Thyroid gland (tissue), 4 donors: Measurements from ENCODE around the gene FXYD7. TPM values are rescaled to one million over a fixed set of nuclear protein-coding genes. Genes with fewer than 3 reads are reported as not detected.

Experiments used
- DNase-seq, 2 donors: peaks; one replicate each; pipeline ENCODE4 v3.0.0-alpha.2; 2019
- H3K27ac ChIP-seq, 3 donors: fragments of 200-600 bp; sonication (generic); 1 replicate in 2 of 3; 2 replicates in 1 of 3; pipeline ENCODE4 v1.5.1; 2016 to 2019; ENCODE audit warnings: mild to moderate bottlenecking in 1 of 3, moderate library complexity in 1 of 3
- H3K27me3 ChIP-seq: fragments of 200-600 bp; sonication (generic); one replicate; pipeline ENCODE4 v1.5.1; 2019
- H3K36me3 ChIP-seq, 2 donors: fragments of 200-600 bp; sonication (generic); one replicate each; pipeline ENCODE4 v1.5.1; 2016 to 2019
- H3K4me1 ChIP-seq, 2 donors: fragments of 200-600 bp; sonication (generic); one replicate each; pipeline ENCODE4 v1.5.1; 2017 to 2019
- H3K4me3 ChIP-seq, 3 donors: fragments of 200-600 bp; sonication (generic); replicated peaks in 1 of 3; 1 replicate in 2 of 3; 2 replicates in 1 of 3; pipeline ENCODE4 v1.5.1; 2016; ENCODE audit warnings: mild to moderate bottlenecking in 1 of 3
- H3K9me3 ChIP-seq: fragments of 200-600 bp; sonication (generic); one replicate; pipeline ENCODE4 v1.5.1; 2017
- POLR2A ChIP-seq, 2 donors: fragments of 450-650 bp; IDR thresholded peaks; one replicate each; pipeline ENCODE4 v1.6.1; 2017; ENCODE audit warnings: antibody characterized with exemption in 2 of 2, mild to moderate bottlenecking in 2 of 2, moderate library complexity in 1 of 2
- WGBS, 2 donors: methylation state at CpG; one replicate each; pipeline ENCODE4 v1.1.5; 2017; 5-methylcytosine and 5-hydroxymethylcytosine counted together
- intact Hi-C: fragments of 100-400 bp; cut with DNase I; formaldehyde crosslinking; loops from one replicate; pipeline ENCODE4 v1.15.1; 2023
- total RNA-seq, 4 donors: library from RNA; depleted of rRNA; stranded (reverse); fragments of >200 nt; gene quantifications; one replicate each; pipeline ENCODE4 v1.2.3, GENCODE V29; 2016
- TF ChIP-seq, protein P1 (sequence below), 6 experiments: fragments of 200-600 bp in 3 of 6; fragments of 450-650 bp in 3 of 6; sonication (generic) in 3 of 6; IDR thresholded peaks; one replicate each; pipeline ENCODE4 v1.5.1; 2016 to 2019; ENCODE audit warnings: antibody characterized with exemption in 6 of 6, mild to moderate bottlenecking in 2 of 6, inconsistent platforms in 1 of 6, moderate library complexity in 1 of 6

Gene FXYD7
- total RNA-seq, 4 donors from 2014 or later: 1.6 TPM; not detected in 3

DNA sequence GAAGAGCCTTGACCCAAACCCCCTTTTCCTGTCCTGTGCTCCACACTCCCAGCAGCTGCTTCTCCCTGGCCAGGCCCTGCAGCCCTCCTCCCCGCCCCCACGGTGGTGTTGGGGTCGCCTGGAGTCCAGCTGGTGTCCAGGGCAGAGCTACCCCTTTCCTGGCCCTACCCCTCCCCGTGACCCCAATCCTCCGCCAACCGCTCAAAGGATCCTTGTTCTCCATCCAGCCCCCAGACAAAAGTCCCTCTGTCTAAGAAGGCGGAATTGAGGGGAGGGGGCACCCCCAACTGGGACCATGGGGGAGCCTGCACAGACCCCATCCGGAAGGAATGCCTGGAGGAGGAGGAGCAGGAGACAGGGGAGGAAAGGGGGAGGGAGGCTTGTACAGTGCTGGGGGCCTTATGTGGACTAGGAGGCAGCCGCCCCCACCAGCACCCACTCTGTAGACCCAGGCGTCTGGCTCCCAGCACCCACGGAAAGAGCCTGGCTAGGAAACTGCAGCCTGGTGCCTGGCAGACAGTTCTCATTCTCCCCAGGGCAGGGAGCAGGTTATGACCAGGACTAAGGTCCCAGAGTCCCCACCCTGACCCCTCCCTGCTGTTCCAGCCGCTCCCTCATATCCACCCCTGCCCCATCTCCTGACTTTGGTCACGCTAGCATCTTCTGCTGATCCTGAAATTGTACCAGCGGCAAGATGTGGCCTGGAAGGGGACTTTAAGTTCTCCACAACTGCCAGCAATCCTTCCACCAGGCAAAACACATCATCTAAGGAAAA, 27.7 kb upstream of the FXYD7 start, which contains the start of gene FXYD3:
TSS of gene FXYD3 (plus strand) at position 647 of the 775 bp plus-strand sequence. CDS start 3,554 bp downstream, outside the sequence.
- intact Hi-C loops: no loop called here
- H3K4me3 ChIP-seq: no peak within 1 kb of the TSS
- H3K36me3 ChIP-seq: no peaks in the 10 kb centered on the region
- no peak within 1 kb of the TSS for H3K27ac ChIP-seq
- no peak for DNase-seq
- H3K9me3 ChIP-seq: no peaks in the 10 kb centered on the region
- TF ChIP-seq, protein P1, sequence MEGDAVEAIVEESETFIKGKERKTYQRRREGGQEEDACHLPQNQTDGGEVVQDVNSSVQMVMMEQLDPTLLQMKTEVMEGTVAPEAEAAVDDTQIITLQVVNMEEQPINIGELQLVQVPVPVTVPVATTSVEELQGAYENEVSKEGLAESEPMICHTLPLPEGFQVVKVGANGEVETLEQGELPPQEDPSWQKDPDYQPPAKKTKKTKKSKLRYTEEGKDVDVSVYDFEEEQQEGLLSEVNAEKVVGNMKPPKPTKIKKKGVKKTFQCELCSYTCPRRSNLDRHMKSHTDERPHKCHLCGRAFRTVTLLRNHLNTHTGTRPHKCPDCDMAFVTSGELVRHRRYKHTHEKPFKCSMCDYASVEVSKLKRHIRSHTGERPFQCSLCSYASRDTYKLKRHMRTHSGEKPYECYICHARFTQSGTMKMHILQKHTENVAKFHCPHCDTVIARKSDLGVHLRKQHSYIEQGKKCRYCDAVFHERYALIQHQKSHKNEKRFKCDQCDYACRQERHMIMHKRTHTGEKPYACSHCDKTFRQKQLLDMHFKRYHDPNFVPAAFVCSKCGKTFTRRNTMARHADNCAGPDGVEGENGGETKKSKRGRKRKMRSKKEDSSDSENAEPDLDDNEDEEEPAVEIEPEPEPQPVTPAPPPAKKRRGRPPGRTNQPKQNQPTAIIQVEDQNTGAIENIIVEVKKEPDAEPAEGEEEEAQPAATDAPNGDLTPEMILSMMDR (IDR thresholded peaks at IDR 0.05): no peak
- no peak for TF ChIP-seq POLR2A (IDR thresholded peaks at IDR 0.05)
- H3K27me3 ChIP-seq: no peaks in the 10 kb centered on the region
- WGBS, 2 donors: 64 to 71% methylated on average over 14 of the region's 14 CpGs
- peaks cover 0 to 5% of the 10 kb centered on the region in 2 donors for H3K4me1 ChIP-seq

DNA sequence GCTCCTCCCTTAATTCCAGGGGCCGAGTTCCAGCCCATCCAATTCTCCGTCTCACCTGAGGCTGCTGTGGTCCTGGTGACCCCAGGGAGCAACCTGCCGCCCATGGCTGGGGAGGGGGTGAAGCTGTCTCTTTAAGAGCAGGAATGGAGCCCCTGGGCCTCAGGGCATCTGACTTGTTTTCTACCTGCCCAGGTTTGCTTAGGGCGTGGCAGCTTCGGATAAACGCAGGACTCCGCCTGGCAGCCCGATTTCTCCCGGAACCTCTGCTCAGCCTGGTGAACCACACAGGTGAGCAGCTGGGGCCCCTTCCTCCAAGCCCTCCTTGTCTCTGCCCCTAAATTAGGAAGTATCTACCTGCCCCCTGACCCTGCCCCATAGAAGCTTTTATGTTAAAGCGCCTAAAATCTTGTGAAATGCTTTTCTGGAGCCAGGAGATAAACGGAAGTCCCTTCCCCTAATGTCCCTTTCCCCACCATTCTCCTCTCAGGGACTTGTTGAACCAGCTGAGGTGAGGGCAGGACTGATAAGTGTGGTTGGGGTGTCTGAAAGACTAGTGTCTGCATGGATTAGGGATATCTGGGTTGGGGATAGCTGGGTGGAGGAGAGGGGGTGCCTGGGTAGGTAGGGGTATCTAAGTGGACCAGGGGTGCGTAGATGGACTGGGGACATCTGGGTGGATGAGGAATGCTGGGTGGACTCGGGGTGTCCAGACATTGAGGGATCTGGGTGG, 26.8 kb upstream of the FXYD7 start:
- H3K27me3 ChIP-seq: no peaks in the 10 kb centered on the region
- no peak for DNase-seq
- H3K4me3 ChIP-seq: no peak overlapping the region
- TF ChIP-seq POLR2A (IDR thresholded peaks at IDR 0.05): no peak
- TF ChIP-seq, protein P1 (IDR thresholded peaks at IDR 0.05): no peak
- H3K4me1 ChIP-seq: peaks cover 0 to 5% of the 10 kb centered on the region in 2 donors
- no peaks in the 10 kb centered on the region for H3K36me3 ChIP-seq
- intact Hi-C loops: no loop called here
- H3K27ac ChIP-seq: no peak overlapping the region
- 69 to 75% methylated on average over 13 of the region's 13 CpGs for whole genome bisulfite sequencing, 2 donors
- H3K9me3 ChIP-seq: no peaks in the 10 kb centered on the region

GRCh38 chr19:35117116-35117515, 25.9 kb upstream of the FXYD7 start:
- Histone ChIP-seq H3K36me3 (no peaks in the 10 kb centered on the region), H3K4me3 (no peak overlapping the region), H3K9me3 (no peaks in the 10 kb centered on the region), H3K27ac (no peak overlapping the region), H3K27me3 (no peaks in the 10 kb centered on the region), H3K4me1 (peaks cover 0 to 5% of the 10 kb centered on the region in 2 donors)
- TF ChIP-seq, protein P1 (IDR thresholded peaks at IDR 0.05): no peak
- no peak for TF ChIP-seq POLR2A (IDR thresholded peaks at IDR 0.05)
- intact Hi-C loops: no loop called here
- DNase-seq: no peak
- WGBS, 2 donors: 53 to 64% methylated on average over 4 of the region's 8 CpGs

DNA sequence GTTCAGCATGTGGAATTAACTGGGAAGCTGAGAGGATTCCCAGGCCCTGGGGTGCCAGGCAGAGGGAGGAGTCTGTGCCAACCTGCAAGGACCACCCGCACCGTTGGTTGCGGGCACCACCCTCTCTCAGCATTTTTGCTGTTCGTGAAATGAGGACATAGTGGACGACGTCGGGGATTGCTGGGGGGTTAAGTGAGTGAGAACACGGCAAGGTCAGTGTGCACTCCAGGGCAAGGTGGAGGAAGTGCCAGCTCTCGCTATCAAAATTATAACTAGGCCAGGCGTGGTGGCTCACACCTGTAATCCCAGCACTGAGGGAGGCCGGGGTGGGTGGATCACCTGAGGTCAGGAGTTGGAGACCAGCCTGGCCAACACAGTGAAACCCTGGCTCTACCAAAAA, 25.3 kb upstream of the FXYD7 start:
- Histone ChIP-seq H3K27ac (no peak overlapping the region), H3K27me3 (no peaks in the 10 kb centered on the region), H3K9me3 (no peaks in the 10 kb centered on the region), H3K4me3 (no peak overlapping the region), H3K4me1 (peaks cover 0 to 5% of the 10 kb centered on the region in 2 donors), H3K36me3 (no peaks in the 10 kb centered on the region)
- WGBS, 2 donors: 79 to 83% methylated on average over 11 of the region's 11 CpGs
- TF ChIP-seq, protein P1 (IDR thresholded peaks at IDR 0.05): no peak
- no peak for TF ChIP-seq POLR2A (IDR thresholded peaks at IDR 0.05)
- DNase-seq: no peak
- intact Hi-C loops: no loop called here
